OCI-M2 (cell line): ENCODE measurements around the gene C5AR1.
"Not testable (repeated sequence)": the region's sequence is repeated elsewhere in the genome, so short reads cannot be mapped to it uniquely, and the experiment has no call there.

Experiments used
- DNase-seq: peaks from one replicate; lab custom pipeline; 2025; ENCODE audit not compliant: unreplicated experiment; lab: John Stamatoyannopoulos, UW

Gene C5AR1

GRCh38 chr19:47330466-47330869 lies 20.8 kb downstream of the C5AR1 start:
- DNase-seq = no peak

GRCh38 chr19:47331490-47331889 lies 21.8 kb downstream of the C5AR1 start:
- DNase-seq = no peak

- DNase-seq = no peak
Observed at GRCh38 chr19:47331931-47332547, 22.4 kb downstream of the C5AR1 start, which contains the start of gene C5AR2. Gene C5AR2, plus strand, starts transcription at chr19:47332175. Its CDS starts 8,625 bp downstream, at chr19:47340800.

GRCh38 chr19:47336765-47337718 lies 27.4 kb downstream of the C5AR1 start:
- DNase-seq = not testable (repeated sequence)

GRCh38 chr19:47339196-47339880 lies 29.7 kb downstream of the C5AR1 start:
- no peak for DNase-seq

- no peak for DNase-seq
Observed at GRCh38 chr19:47340477-47341208, 31.0 kb downstream of the C5AR1 start.

- DNase-seq = no peak
Observed at GRCh38 chr19:47341734-47342133, 32.1 kb downstream of the C5AR1 start.

- DNase-seq = no peak
Observed at GRCh38 chr19:47343194-47343802, 33.6 kb downstream of the C5AR1 start.

- no peak for DNase-seq
Observed at GRCh38 chr19:47344425-47344824, 34.8 kb downstream of the C5AR1 start.

- DNase-seq = not testable (repeated sequence)
Observed at GRCh38 chr19:47346024-47346423, 36.4 kb downstream of the C5AR1 start.

GRCh38 chr19:47348819-47349795 lies 39.4 kb downstream of the C5AR1 start, which contains the start of gene DHX34:
Gene DHX34, plus strand, starts transcription at chr19:47349315. Its CDS starts 3,716 bp downstream, at chr19:47353031.
- DNase-seq = peak; percentile 96

- DNase-seq = no peak
Observed at GRCh38 chr19:47350630-47351029, 41.0 kb downstream of the C5AR1 start.

- no peak for DNase-seq
Observed at GRCh38 chr19:47351548-47351947, 41.9 kb downstream of the C5AR1 start.

- no peak for DNase-seq
Observed at GRCh38 chr19:47352095-47352494, 42.4 kb downstream of the C5AR1 start.

- no peak for DNase-seq
Observed at GRCh38 chr19:47353307-47353712, 43.6 kb downstream of the C5AR1 start.

GRCh38 chr19:47356900-47357299 lies 47.2 kb downstream of the C5AR1 start:
- DNase-seq = no peak

- DNase-seq = no peak
Observed at GRCh38 chr19:47357788-47358680, 48.4 kb downstream of the C5AR1 start.

GRCh38 chr19:47358936-47359335 lies 49.3 kb downstream of the C5AR1 start:
- no peak for DNase-seq
